ENCODE results near the gene CD79B. TPM values are rescaled to one million over a fixed set of nuclear protein-coding genes. Genes with fewer than 3 reads are reported as not detected.

CD79B gene
- 1.8 TPM in 1 of 2 replicates, not detected in the other for total RNA-seq (ENCODE audit: low replicate concordance)

DNA sequence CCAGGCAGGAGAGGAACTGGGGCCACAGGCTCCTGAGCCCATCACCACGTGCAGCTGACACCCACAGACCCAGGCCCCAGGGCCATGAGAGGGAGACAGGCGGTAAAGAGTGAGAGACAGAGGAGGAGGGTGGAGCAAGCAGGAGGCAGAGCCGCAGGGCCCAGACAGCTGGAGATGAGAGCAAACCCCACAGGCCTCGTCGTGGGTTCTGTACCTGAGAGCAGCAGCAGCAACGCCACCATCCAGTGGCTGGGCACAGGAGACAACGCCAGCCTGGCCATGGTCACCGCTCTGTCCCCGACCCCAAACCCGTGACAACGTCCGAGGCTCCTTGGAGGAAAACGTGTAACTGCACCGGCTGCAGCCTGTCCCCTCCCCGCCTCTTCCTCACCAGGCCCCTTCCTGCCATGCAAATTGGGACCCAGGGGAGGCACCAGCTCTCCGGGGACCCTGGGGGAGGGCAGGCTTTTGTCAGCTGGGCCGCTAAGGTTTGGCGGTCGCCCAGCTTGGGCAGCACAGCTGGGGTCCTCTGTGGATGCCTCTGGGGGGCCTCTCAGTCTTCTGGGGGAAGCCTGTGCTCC is at the start of gene CD79B:
CD79B (minus strand) TSS at position 351 of the 581 bp plus-strand sequence; CDS start at position 281, 70 bp downstream.

DNA sequence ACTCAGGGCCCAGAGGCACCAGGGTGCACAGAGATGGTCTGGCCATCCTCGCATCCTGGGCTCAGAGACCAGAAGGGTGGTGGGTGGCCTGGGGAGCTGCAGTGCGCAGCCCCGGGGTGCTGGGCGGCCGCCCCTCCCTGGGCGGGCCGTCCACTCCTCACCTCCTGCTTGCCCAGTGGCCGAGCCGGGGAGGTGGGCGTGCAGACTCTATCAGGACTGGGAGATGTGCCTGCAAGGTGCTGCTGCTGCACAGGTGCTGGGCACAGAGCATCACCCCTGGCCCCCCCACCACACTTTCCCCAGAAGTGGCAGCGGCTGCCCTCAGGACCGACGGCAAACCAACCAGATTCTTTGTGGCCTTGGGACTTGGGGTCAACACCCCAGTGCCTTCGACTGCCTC is 40.7 kb upstream of the CD79B start, which contains the start of gene SCN4A:
SCN4A (minus strand) TSS at position 123 of the 400 bp plus-strand sequence; CDS start at position 46, 77 bp downstream.

DNA sequence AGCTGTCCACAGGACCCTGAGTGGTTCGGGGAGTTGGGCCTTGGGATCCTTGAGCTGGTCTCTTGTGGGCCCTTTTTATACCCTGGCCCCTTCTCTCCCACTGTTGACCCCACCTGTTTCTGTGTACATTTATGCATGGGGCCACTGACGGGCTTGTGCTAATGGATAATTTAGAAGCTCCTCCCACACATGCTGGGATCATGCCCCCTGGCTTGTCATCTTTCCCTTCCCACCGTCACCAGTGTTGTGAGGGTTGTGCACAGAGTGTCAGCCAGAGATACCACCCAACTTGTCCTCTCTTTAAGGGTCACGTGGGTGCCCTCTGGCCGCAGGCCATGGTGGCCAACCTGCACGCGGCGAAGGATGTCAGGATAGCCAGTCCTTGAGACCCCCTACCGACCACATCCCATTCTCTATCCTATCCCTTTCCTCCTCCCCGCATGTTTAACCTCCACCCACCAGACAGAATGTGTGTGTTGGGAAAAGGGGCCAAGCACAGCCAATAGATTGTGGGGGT is 13.3 kb downstream of the CD79B start, which contains the start of gene GH1:
GH1 (minus strand) TSS at position 51 of the 517 bp plus-strand sequence. CDS start 63 bp downstream, outside the sequence.

DNA sequence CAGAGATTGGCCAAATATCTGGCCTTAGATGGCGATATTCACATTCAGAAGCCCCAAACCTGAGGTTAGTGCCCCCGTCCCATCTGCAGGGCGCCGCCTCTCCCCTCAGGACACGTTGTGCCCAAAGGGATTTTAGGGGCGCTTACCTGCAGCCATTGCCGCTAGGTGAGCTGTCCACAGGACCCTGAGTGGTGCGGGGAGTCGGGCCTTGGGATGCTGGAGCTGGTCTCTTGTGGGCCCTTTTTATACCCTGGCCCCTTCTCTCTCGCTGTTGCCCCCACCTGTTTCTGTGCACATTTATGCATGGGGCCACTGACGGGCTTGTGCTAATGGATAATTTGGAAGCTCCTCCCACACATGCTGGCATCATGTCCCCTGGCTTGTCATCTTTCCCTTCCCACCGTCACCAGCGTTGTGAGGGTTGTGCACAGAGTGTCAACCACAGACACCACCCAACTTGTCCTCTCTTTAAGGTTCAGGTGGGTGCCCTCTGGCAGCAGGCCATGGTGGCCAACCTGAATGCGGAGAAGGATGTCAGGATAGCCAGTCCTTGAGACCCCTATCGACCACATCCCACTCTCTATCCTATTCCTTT is 21.0 kb downstream of the CD79B start, which contains the start of gene CSHL1:
CSHL1 (minus strand) TSS at position 218 of the 595 bp plus-strand sequence; CDS start at position 156, 62 bp downstream.

DNA sequence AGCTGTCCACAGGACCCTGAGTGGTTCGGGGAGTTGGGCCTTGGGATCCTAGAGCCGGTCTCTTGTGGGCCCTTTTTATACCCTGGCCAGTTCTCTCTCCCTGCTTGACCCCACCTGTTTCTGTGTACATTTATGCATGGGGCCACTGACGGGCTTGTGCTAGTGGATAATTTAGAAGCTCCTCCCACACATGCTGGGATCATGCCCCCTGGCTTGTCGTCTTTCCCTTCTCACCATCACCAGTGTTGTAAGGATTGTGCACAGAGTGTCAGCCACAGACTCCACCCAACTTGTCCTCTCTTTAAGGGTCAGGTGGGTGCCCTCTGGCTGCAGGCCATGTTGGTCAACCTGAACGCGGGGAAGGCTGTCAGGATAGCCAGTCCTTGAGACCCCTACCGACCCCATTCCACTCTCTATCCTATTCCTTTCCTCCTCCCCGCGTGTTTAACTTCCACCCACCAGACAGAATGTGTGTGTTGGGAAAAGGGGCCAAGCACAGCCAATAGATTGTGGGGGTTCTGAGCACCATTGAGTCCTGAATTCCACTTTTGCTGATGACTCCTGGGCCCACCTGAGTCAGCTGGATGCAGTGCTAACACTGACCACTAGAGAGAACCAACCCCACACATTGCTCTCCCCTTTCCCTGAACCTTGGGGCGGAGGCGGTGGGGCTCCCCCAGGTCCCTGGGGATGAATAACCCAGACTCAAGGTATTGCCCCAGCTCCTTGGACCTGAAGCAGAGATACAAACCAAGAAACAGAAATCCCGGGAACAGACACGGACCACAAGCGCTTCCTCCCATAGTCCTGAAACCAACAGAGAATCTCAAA is 35.4 kb downstream of the CD79B start, which contains the start of gene CSH1:
CSH1 (minus strand) TSS at position 51 of the 831 bp plus-strand sequence. CDS start 63 bp downstream, outside the sequence.

DNA sequence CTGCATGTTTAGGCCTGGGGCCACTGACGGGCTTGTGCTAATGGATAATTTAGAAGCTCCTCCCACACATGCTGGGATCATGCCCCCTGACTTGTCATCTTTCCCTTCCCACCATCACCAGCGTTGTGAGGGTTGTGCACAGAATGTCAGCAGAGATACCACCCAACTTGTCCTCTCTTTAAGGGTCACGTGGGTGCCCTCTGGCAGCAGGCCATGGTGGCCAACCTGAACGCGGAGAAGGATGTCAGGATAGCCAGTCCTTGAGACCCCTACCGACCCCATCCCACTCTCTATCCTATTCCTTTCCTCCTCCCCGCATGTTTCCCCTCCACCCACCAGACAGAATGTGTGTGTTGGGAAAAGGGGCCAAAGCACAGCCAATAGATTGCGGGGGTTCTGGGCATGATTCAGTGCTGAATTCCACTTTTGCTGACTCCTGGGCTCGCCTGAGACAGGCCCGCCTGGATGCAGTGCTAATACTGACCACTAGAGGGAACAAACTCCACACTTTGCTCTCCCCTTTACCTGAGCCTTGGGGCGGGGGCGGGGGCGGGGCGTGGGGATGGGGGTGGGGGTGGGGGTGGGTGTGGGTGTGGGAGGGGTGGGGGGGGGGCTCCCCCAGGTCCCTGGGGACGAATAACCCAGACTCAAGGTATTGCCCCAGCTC is 50.1 kb downstream of the CD79B start, which contains the start of gene GH2:
GH2 (minus strand) TSS at position 10 of the 667 bp plus-strand sequence. CDS start 143 bp downstream, outside the sequence.

Other genes with a start within 250 kb of the CD79B start
- gene LIMD2, start 232.2 kb downstream of the CD79B start, total RNA-seq (ENCODE audit: low replicate concordance) = 1.1 and 7.4 TPM in 2 replicates
- gene STRADA, start 190.5 kb downstream of the CD79B start, total RNA-seq (ENCODE audit: low replicate concordance) = 14.0 and 22.5 TPM in 2 replicates
- gene CCDC47, start 158.7 kb downstream of the CD79B start, total RNA-seq (ENCODE audit: low replicate concordance) = 59.0 and 97.6 TPM in 2 replicates
- 53.7 and 57.8 TPM in 2 replicates for gene DDX42, start 158.2 kb downstream of the CD79B start, total RNA-seq (ENCODE audit: low replicate concordance)
- gene PSMC5, start 104.9 kb downstream of the CD79B start, total RNA-seq (ENCODE audit: low replicate concordance) = 96.3 and 113 TPM in 2 replicates
- 61.0 and 70.8 TPM in 2 replicates for gene FTSJ3, start 104.7 kb downstream of the CD79B start, total RNA-seq (ENCODE audit: low replicate concordance)
- gene SMARCD2, start 89.6 kb downstream of the CD79B start, total RNA-seq (ENCODE audit: low replicate concordance) = 75.8 and 83.0 TPM in 2 replicates
- not detected in 2 replicates for gene CSH2, start 58.7 kb downstream of the CD79B start, total RNA-seq (ENCODE audit: low replicate concordance)
- gene GH2, start 50.4 kb downstream of the CD79B start, total RNA-seq (ENCODE audit: low replicate concordance) = not detected in 2 replicates
- gene CSH1, start 35.8 kb downstream of the CD79B start, total RNA-seq (ENCODE audit: low replicate concordance) = not detected in 2 replicates
- not detected in 2 replicates for gene CSHL1, start 21.1 kb downstream of the CD79B start, total RNA-seq (ENCODE audit: low replicate concordance)
- not detected in 2 replicates for gene GH1, start 13.5 kb downstream of the CD79B start, total RNA-seq (ENCODE audit: low replicate concordance)
- gene SCN4A, start 40.6 kb upstream of the CD79B start, total RNA-seq (ENCODE audit: low replicate concordance) = not detected in 2 replicates
- 0.15 and 0.70 TPM in 2 replicates for gene PRR29, start 66.0 kb upstream of the CD79B start, total RNA-seq (ENCODE audit: low replicate concordance)
- 1.8 and 7.6 TPM in 2 replicates for gene ICAM2, start 88.3 kb upstream of the CD79B start, total RNA-seq (ENCODE audit: low replicate concordance)
- gene ERN1, start 197.8 kb upstream of the CD79B start, total RNA-seq (ENCODE audit: low replicate concordance) = 4.7 and 14.5 TPM in 2 replicates